ENCODE results near the gene CDKN2B-AS1. TPM values are rescaled to one million over a fixed set of nuclear protein-coding genes. Genes with fewer than 3 reads are reported as not detected.

CDKN2B-AS1 gene
- total RNA-seq, 1 experiment from 2014 or later: not detected

DNA sequence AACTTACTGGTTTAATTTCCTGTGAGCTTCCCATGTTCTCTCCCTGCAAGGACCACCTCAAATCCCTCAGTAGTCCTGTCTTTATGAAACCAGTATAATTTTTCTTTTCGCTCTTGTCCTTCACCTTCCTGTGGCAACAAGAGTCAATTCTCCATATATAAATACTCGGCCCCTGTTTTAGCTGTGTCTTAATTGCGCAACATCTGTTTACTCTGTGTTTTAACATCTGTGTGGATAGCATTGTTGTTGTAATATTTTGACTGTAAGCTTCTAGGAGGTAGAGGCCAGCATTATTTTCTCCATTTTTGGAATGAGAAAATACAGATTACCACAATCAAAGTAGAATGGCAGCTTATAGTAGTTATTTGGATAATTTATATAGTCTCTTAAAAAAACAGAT is 44.7 kb downstream of the CDKN2B-AS1 start:
- H3K79me2 ChIP-seq (ENCODE audit: insufficient read depth, low read length): no peaks in the 10 kb centered on the region
- no peak overlapping the region for H3K23ac ChIP-seq (ENCODE audit: insufficient read length, low read depth, low read length)
- no peak overlapping the region for H2AK5ac ChIP-seq (ENCODE audit: insufficient read length, low read length)
- no peak overlapping the region for H3T11ph ChIP-seq (ENCODE audit: low read length)
- no peak overlapping the region for H4K5ac ChIP-seq (ENCODE audit: insufficient read length, low read depth, low read length)
- H3K14ac ChIP-seq (ENCODE audit: insufficient read depth, low read length): no peak overlapping the region
- Mint-ChIP-seq H3K4me3 (no peak overlapping the region), H3K4me1 (0 out of 4 replicates have a peak, but pooled peaks cover 0 to 4% of the 10 kb centered on the region in 2 experiments), H3K27ac (no peak overlapping the region), H3K27me3 (ENCODE audit: low read depth) (no peaks in the 10 kb centered on the region), H3K36me3 (ENCODE audit: insufficient read depth in 1 of 3, low read depth in 3 of 3) (no peaks in the 10 kb centered on the region), H3K9me3 (no peaks in the 10 kb centered on the region)
- H3K9ac ChIP-seq (ENCODE audit: extremely low read depth, insufficient read length, low read length): no peak overlapping the region
- no peak overlapping the region for H3K27ac ChIP-seq (ENCODE audit: insufficient read length, low read depth, low read length)
- WGBS (ENCODE audit: extremely low coverage, insufficient read length, low lambda C conversion rate): no CpG with 5 or more reads among the region's 3 CpGs
- H3K23me2 ChIP-seq (ENCODE audit: insufficient read length, low read depth, low read length, poor library complexity, severe bottlenecking): no peaks in the 10 kb centered on the region
- no peak overlapping the region for H2BK15ac ChIP-seq (ENCODE audit: low read depth, low read length)
- H4K8ac ChIP-seq (replicated peaks; ENCODE audit: insufficient read length, low read depth, low read length): no peak overlapping the region
- H3K9me3 ChIP-seq (ENCODE audit: control insufficient read depth, low read depth, low read length): no peaks in the 10 kb centered on the region
- no peak overlapping the region for H2BK120ac ChIP-seq (ENCODE audit: low read depth, low read length, poor library complexity, severe bottlenecking)
- H4K91ac ChIP-seq (ENCODE audit: insufficient read length, low read depth, low read length): no peak overlapping the region
- H2BK5ac ChIP-seq (ENCODE audit: insufficient read length, low read length): no peak overlapping the region
- H2BK20ac ChIP-seq (ENCODE audit: low read depth, low read length, poor library complexity, severe bottlenecking): no peak overlapping the region
- H3K4ac ChIP-seq (ENCODE audit: low read depth, low read length): no peak overlapping the region
- no peaks in the 10 kb centered on the region for H4K20me1 ChIP-seq (ENCODE audit: control insufficient read depth, insufficient read depth, insufficient read length)
- DNase-seq: no peak
- H3K4me2 ChIP-seq (ENCODE audit: insufficient read depth, insufficient read length, low read length): no peak overlapping the region
- no peaks in the 10 kb centered on the region for H3K79me1 ChIP-seq (ENCODE audit: insufficient read depth, low read depth, low read length, poor library complexity, severe bottlenecking)
- H3K27me3 ChIP-seq (ENCODE audit: insufficient read depth, low read length): no peaks in the 10 kb centered on the region
- no peak overlapping the region for H3K56ac ChIP-seq (ENCODE audit: insufficient read length, low read depth, low read length)
- TF ChIP-seq, protein P1, sequence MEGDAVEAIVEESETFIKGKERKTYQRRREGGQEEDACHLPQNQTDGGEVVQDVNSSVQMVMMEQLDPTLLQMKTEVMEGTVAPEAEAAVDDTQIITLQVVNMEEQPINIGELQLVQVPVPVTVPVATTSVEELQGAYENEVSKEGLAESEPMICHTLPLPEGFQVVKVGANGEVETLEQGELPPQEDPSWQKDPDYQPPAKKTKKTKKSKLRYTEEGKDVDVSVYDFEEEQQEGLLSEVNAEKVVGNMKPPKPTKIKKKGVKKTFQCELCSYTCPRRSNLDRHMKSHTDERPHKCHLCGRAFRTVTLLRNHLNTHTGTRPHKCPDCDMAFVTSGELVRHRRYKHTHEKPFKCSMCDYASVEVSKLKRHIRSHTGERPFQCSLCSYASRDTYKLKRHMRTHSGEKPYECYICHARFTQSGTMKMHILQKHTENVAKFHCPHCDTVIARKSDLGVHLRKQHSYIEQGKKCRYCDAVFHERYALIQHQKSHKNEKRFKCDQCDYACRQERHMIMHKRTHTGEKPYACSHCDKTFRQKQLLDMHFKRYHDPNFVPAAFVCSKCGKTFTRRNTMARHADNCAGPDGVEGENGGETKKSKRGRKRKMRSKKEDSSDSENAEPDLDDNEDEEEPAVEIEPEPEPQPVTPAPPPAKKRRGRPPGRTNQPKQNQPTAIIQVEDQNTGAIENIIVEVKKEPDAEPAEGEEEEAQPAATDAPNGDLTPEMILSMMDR (conservative IDR thresholded peaks at IDR 0.05): no peak
- H2BK12ac ChIP-seq (ENCODE audit: insufficient read length, low read depth, low read length): no peak overlapping the region
- H2AFZ ChIP-seq (ENCODE audit: low read length): no peak overlapping the region
- H3K4me1 ChIP-seq (ENCODE audit: insufficient read depth, low read length): no peaks in the 10 kb centered on the region; the same call in 1 of the 2 replicates
- H3K18ac ChIP-seq (ENCODE audit: insufficient read length, low read depth, low read length): no peak overlapping the region

All from H9 (cell line).